DMS53 treated with DMSO at 0.1 percent for 48 hours (cell line): ENCODE results near the gene TMEM9B.

ENCODE experiments used
- DNase-seq: peaks from one replicate; lab custom pipeline; 2025; ENCODE audit not compliant: unreplicated experiment; lab: John Stamatoyannopoulos, UW

Gene TMEM9B

DNA sequence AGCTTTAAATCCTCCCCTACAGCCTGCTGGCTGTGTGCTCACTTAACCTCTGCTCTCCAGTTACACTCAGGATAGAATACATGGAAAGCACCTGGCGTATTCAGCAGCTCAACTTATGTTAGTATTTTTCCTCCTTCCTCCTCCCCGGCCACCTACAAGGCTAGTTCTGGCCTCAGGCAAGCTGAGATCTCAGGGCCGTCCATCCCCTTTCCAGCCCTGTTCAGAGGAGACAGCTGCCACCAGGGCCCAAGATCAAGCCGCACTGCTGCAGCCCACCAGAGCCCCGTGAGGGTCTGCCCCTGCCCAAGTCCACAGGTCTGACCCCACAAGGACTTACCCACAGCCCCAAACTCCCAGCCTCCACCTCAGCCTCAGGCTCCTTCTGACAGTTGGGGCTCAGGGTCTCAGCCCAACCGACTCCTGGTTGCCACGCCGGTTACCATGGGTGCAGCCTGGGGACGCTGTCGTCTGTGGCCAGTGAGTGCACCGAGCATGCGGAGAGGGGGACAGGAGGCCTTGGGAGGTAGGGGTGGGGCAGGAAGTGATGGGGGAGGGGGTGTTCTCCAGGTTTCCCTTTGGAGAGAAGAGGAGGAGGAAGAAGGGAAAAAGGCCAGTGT is 31.6 kb downstream of the TMEM9B start, which contains the start of gene C11orf16:
C11orf16 (minus strand) TSS at position 384 of the 617 bp plus-strand sequence. CDS start 639 bp downstream, outside the sequence.
- no peak for DNase-seq

DNA sequence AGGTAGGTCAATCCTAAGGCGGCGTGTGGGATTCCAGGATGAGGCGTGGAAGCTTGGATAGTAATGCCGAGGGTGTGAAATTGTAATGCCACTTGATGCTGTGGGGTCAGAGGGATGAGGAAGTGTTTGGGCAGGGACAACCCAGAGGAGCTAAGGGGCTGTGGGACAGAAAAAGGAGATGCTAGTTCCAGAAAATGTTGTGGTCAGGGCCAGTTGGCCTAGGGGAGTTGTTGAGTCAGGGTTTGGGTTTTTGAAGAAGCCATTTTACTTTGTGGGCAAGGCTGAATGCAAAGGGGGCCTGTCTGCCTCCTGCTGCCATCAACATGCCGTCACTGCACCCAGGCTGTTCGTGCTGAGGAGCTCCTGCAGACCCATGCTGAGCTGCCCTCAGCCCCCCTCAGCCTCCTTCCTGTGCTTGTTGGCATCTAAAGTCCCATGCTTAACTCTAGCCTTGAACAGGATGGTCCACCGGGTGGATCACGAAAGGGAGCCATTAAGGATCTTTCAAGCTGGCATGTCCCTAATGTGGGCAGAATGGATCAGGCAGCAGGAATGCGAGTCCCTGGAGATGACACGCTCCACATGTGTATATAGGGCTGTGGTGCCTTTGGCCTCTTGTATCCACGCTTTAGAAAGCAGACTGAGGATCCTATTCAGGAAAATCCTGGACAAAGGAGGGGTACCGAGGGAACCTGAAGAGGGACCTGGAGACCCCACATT is 33.6 kb downstream of the TMEM9B start:
- no peak for DNase-seq

DNA sequence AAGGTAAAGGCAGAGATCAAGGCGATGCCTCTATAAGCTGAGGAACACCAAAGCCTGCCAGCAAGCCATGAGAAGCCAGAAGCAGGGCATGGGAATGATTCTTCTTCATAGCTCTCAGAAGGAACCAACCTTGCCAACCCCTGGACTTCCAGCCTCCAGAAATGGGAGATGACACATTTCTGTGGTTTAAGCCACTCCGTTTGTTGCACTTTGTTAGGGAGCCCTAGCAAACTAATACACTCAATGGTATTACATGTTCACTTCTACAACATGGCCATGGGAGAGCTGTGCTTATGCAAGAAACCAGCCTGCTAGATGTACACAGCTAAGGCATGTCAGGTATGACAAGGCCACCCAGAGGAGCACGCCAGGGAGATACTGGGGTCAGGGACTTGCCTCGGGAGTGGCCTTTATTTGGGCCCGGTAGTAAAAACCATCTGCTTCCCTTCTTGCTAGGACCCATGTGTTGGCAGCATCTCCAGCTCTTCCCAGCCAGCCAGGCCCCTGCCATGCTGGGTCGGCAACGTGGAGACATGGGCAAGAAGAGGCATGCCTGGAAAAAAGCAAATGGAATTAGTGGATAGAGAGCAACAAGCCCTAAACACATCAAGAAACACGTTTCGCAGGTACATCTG is 35.1 kb downstream of the TMEM9B start:
- no peak for DNase-seq

DNA sequence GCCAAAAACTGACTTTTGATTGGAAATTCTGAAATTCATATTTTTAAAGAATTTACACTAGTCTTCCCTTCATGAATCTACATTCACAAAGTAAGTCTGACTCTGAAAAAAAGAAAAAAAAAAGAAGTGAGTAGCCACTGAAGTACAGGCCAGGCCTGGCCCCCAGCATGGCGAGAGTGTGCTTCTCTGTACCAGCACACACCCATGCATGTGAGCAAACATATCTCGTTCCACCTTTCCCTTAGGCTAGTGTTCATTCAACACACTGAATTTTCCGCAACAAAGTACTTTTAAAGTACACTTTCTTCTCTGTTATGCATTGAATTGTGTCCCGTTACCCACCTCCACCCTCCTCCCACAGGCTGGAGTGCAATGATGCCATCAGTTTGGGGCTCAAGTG is 36.0 kb downstream of the TMEM9B start:
- no peak for DNase-seq

DNA sequence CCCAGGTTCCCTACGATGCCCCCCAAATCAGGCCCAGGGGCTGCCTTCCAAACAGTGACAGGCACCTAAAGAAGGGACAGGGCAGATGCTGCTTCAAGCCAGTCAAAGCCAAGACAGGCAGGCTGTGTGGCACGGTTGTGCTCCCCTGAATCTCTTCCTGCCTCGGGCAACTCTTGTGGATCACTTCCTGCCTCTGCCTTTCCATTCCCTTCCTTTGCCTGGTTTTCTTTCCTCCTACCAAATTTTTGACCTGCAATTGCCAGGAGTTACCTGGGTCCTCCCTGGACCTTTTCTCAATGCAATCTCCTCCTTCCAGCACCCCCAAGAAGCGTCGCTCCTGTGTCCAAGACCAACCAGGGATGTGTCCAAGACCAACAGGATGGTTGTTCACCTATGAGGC is 37.0 kb downstream of the TMEM9B start:
- no peak for DNase-seq

DNA sequence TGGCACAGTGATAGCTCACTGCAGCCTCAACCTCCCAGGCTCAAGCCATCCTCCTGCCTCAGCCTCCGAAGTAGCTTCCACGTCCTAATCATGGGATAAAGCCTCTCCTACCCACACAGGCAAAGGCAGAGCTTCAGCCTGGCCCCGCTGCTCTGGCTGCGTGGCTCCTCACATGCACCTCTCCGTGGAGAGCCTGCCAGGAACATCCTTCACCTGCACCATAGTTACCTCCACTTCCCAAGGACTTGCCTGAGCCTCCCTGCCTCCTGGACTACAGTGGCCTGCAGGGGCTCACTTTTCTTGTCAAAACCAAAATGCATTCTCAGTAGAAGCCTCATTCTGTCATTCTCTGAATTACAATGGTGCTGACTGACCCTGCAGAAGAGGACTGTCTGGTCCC is 38.0 kb downstream of the TMEM9B start:
- DNase-seq: no peak

DNA sequence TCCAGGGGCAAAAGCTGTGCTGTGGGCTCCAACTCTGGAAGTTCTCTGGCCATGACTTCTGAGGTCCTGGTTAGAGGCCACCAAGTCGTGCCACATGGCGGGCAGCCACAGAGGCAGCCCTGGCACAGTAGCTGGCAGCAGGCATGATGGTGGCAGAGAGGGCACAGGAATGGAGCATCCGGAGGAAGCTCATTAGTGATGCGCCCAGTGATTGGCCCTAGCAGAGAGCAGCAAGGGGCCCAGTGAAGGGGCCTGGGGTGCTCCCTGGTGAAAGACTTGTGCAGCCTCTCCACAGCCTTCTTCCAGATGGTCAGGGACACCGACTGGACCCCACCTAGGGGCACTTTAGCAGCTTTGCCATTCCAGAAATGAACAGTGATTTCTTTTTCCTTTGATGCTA is 38.5 kb downstream of the TMEM9B start:
- DNase-seq: no peak

DNA sequence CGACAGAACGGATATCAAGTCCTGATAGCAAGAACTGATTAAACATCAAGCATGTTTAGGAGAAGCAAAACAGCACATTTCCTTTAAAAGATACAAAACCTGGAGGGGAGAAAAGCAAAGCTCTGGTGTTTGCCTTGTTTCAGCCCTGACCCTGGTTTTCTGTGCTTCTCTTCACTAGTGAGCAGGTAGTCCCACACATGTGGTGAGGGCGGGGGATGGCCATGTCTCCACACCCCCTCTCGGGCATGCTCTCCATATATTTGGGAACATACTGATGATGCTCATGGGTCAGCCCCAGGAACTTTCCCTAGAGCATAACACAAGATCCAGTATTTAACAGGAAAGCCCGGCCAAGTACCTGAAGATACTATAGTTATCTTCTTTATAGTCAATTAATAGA is 41.6 kb downstream of the TMEM9B start:
- no peak for DNase-seq

DNA sequence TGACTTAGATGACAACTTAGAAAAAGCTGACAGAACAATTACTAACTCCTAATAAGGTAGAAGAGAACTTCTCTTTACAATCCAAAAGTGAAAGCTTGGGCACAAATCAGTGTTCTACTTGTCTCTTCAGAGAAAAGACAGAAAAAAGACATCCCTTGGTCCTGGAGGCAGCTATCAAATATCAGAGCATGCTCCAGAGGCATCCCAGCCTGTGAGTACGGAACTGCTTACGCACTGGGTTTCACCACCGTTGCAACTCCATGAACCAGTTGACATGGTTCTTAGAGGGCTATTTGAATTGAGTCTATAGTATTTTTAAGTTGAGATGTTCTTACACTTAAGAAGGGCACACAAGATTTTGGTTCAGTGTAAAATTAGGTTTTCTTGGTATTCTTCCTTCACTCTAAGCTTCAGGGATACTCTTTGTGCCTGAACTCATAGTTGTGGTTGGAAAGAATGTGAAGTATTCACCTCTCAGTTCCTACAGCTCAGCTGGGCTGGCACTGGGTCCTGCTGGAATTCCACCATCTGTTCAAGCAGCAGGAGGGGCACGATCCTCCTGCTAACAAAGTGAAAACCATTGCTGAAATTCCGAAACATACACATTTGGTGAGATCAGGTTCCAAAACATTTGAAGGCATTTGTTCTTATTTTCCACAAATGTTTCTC is 47.0 kb downstream of the TMEM9B start:
- DNase-seq: no peak

DNA sequence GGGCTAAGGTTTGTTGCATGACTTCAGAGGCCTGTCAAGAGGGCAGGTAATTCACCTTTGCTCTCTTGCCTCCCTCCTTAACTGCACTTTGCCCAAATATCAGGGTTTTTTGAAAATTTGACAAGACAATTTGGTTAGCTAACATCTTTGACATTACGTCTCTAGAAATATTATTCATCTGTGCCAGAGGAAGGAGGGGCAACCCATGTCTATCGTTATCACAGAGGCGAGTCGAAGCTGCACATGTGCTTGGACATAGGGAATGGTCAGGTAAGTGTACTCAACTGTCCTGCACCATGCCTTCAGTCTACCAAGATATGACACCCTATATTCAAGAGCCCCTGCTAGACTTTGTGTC is 49.6 kb downstream of the TMEM9B start:
- DNase-seq: no peak

DNA sequence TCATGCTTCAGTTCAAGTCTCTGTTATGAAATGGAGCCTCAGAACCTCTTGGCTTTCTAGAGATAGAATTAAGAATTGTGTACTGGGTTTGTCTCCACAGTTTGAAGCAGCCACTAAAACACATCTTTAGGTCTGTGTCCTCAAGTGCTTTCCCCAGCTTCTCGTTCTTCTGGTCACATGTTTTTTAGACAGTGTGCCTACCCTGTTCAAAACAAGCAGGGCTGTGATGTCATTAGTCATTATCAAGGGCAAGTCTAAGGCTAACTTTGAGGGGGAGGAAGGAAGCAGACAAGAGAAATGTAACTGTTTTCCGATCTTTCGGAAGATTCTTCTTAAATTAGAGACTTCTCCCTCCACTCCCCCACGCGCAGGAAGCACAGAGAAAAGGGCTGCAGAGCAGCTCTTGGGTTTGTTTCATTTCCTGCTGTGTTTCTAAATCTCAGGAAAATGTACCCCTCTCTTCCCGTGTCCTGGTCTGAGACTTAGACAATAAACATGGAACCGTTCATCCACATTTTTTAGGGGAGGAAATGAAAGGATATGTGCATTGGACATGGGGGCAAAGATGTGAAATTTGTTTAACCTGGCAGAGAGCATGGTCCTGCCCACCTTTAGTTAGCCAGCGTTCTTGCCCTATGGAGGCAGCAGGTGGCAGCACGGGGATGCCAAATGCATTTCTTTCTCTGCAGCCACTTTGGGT is 50.1 kb downstream of the TMEM9B start:
- DNase-seq: peak; percentile 26

DNA sequence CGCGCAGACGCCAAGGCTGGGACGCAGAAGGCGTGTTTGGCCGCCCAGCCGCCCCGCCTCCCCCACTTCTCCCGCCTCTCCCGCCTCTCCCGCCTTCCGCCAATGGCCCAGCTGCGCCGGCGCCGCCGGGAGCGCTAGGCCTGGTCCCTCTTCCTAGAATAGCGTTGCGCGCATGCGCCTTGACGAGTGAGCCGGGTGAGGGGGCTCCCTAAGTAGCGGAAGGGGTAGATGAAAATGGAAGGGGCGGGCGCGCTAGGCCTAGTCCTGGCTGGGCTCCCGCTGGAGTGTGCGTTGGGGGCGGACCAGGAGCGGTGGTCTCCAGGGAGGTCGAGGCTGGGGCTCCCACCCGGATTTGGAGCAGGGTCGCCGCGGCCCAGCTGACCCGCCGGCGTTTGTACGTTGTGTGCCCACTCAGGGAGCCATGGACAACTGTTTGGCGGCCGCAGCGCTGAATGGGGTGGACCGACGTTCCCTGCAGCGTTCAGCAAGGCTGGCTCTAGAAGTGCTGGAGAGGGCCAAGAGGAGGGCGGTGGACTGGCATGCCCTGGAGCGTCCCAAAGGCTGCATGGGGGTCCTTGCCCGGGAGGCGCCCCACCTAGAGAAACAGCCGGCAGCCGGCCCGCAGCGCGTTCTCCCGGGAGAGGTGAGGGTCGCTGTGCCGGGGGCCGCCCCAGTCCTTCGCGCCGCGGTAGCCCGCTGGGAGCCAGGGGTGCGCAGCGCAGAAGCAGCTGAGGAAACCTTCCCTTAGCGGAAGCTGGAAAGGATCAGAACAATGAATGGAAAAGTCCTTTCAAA is 53.0 kb downstream of the TMEM9B start, which contains the start of gene AKIP1:
AKIP1 (plus strand) TSS at position 161 of the 795 bp plus-strand sequence; CDS start at position 422, 261 bp downstream.
- peak; percentile 82 for DNase-seq

DNA sequence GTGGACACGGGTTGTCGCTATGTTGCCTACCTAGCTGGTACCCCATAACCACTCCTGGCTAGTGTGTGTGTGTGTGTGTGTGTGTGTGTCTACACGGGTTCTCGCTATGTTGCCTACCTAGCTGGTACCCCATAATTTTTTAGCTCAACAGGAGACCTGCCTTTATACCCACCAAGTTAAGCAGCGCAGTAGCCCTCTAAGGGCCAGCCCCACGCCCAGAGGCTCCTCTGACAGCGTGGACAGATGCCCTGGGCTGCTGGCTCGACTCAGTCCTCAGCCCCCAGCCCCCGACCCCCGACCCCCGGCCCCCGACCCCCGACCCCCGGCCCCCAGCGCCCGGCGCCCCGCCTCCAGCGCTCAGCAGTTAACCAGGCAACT is 53.6 kb downstream of the TMEM9B start:
- DNase-seq: no peak

DNA sequence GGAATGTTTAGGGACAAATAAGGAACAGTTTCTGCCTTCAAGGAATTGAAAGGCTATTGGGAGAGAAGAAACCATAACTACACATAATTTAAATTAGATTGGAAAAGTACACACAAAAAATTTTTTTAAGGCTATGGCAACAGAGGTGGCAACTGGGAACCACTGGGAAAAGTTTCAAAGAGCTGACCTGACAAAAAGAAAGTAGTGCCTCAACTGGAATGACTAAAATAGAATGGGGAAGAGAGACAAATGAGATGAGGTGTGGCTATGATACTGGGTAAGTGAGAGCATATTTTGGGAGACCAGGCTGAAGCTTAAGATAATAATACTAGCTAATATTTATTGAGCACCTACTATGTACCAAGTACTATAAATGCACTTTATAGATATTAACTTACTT is 56.1 kb downstream of the TMEM9B start:
- no peak for DNase-seq

DNA sequence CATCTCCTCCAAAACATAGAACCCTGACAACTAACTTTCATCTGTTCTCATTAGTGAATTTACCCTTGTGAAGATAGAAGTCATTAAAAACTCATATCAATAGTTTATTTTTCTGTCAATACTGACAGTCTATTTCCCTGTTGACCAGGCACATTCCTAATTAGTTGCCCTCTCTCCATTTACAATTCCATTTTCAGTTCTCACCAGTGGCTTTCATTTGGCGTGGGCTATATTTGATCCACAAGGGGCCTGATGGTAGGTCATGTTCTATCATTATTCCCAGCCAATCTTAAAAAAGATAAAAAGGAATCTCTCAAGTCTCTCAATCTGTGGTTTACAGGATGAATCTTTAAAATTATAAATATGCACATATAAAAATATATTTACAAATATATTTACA is 57.1 kb downstream of the TMEM9B start:
- no peak for DNase-seq

DNA sequence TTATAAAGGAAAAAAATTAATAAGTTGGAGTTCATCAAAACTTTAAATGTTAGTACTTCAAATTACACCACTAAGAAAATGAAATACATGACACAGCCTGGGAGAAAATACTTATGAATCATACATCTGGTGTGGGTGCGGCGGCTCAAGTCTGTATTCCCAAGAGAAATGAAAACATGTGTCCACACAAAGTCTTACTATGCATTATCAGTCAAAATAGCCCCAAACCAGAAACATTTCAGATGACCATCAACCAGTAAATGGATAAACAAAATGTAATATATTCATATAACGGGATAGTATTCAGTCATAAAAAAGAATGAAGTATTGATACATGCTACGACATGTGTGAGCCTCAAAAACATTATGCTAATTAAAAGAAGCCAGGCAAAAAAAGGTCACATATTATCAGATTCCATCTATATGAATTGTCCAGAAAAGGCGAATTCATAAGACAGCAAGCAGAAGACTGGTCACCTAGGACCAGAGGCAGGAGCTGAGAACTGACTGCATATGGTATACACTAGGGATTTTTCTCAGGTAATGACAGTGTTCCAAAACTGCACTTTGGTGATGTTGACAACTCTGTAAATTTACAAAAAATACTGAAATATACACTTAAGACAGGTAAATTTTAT is 58.6 kb downstream of the TMEM9B start:
- no peak for DNase-seq

DNA sequence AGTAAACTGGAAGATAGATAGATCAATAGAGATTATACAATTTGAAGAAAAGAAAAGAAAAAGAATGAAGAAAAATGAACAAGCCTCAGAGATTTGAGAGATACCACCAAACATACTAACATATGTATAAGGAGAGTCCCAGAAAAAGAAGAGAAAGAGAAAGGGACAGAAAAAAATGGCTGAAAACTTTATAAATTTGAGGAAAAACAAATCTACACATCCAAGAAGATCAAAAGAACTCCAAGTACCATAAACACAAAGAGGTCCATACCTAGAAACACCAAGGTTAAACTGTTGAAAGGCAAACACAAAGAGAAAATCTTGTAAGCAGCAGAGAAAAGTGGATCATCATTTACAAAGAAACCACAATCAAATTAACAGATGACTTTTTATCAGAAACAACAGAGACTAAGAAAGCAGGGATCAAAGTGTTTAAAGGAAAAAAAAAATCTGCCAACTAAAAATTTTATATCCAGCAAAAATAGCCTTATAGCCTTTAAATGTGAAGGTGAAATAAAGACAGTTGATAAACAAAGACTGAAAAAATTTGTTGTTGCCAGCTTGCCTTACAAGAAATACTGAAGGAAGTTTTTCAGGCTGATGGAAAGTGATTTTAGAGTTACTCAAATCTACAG is 65.0 kb downstream of the TMEM9B start:
- no peak for DNase-seq
